ENCODE results near the gene DOK1.

DNA sequence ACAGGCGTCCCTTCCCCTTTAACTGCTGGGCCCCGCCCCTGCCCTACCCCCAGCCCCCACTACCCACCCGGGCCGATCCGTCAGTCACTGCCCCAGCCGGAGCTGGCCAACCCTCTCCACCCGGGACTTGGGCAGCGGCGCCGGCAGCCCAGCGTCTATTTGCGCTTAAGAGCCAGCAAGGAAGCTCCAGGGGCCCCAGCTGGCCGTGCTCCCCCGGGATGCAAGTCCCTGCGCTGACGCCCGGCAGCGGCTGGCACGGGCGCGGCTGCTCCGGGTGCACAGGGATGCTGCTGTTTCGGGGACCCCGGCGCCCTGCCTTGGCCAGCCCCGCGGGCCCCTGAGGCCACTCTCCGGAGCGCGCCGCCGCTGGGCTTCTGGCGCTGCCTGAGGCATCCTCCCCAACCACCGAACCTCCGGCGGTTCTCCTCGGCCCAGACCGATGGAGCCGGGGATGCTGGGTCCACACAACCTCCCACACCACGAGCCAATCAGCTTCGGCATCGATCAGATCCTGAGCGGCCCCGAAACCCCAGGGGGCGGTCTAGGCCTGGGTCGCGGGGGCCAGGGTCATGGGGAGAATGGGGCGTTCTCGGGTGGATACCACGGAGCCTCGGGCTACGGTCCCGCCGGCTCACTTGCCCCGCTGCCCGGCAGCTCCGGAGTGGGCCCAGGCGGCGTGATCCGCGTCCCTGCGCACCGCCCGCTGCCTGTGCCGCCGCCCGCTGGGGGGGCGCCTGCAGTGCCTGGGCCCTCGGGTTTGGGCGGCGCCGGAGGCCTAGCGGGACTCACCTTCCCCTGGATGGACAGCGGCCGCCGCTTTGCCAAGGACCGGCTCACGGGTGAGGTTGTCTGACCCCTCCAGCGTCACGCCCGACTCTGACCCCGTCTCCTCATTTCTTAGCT, 39.9 kb upstream of the DOK1 start, which contains the start of gene TLX2:
- TF ChIP-seq, protein P1, sequence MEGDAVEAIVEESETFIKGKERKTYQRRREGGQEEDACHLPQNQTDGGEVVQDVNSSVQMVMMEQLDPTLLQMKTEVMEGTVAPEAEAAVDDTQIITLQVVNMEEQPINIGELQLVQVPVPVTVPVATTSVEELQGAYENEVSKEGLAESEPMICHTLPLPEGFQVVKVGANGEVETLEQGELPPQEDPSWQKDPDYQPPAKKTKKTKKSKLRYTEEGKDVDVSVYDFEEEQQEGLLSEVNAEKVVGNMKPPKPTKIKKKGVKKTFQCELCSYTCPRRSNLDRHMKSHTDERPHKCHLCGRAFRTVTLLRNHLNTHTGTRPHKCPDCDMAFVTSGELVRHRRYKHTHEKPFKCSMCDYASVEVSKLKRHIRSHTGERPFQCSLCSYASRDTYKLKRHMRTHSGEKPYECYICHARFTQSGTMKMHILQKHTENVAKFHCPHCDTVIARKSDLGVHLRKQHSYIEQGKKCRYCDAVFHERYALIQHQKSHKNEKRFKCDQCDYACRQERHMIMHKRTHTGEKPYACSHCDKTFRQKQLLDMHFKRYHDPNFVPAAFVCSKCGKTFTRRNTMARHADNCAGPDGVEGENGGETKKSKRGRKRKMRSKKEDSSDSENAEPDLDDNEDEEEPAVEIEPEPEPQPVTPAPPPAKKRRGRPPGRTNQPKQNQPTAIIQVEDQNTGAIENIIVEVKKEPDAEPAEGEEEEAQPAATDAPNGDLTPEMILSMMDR (IDR thresholded peaks at IDR 0.05): no peak
- no peak for TF ChIP-seq POLR2A (IDR thresholded peaks at IDR 0.05)

Measured in stomach (tissue), 4 donors.